Right atrium auricular region (tissue), 2 donors: Measurements from ENCODE around the gene ABCC10. TPM values are rescaled to one million over a fixed set of nuclear protein-coding genes. Genes with fewer than 3 reads are reported as not detected.
"Not testable (repeated sequence)": the region's sequence is repeated elsewhere in the genome, so short reads cannot be mapped to it uniquely, and the experiment has no call there.

Source experiments
- DNase-seq: peaks from one replicate; pipeline ENCODE4 v3.0.0-alpha.2; 2019; ENCODE audit warnings: low spot score
- H3K27ac ChIP-seq, 2 donors: fragments of 200-600 bp; sonication (generic); 1 replicate in 1 of 2; 2 replicates in 1 of 2; pipeline ENCODE4 v1.5.1; 2016 to 2019
- H3K27me3 ChIP-seq, 2 donors: fragments of 200-600 bp; sonication (generic); one replicate each; pipeline versions ENCODE4 v1.5.1 to v1.6.0; 2017 to 2019
- H3K36me3 ChIP-seq: fragments of 200-600 bp; sonication (generic); one replicate; pipeline ENCODE4 v1.5.1; 2016
- H3K4me1 ChIP-seq, 2 donors: fragments of 200-600 bp; sonication (generic); one replicate each; pipeline versions ENCODE4 v1.5.1 to v1.6.0; 2017 to 2019
- H3K4me3 ChIP-seq, 2 donors: fragments of 200-600 bp; sonication (generic); 1 replicate in 1 of 2; 2 replicates in 1 of 2; pipeline ENCODE4 v1.5.1; 2017 to 2019; ENCODE audit warnings: mild to moderate bottlenecking in 1 of 2, moderate library complexity in 1 of 2
- H3K9me3 ChIP-seq, 2 donors: fragments of 200-600 bp; sonication (generic); one replicate each; pipeline ENCODE4 v1.5.1; 2019
- microRNA-seq, 2 donors: library from miRNA; unstranded; fragments of <30 nt; microRNA quantifications; one replicate each; pipeline ENCODE4, GENCODE V29; 2016 to 2017; ENCODE audit warnings: borderline number of aligned reads in 2 of 2, borderline replicate concordance in 1 of 2
- total RNA-seq, 2 donors: library from RNA; depleted of rRNA; stranded (reverse); fragments of >200 nt; gene quantifications; one replicate each; pipeline ENCODE4 v1.1.0, GENCODE V29; 2016
- TF ChIP-seq, protein P1 (sequence below), 2 donors: fragments of 200-600 bp; sonication (generic); IDR thresholded peaks; one replicate each; pipeline ENCODE4 v1.5.1; 2019; ENCODE audit warnings: antibody characterized with exemption in 2 of 2

Gene ABCC10
- total RNA-seq, 2 donors from 2014 or later, result 7.1 to 7.8 TPM

DNA sequence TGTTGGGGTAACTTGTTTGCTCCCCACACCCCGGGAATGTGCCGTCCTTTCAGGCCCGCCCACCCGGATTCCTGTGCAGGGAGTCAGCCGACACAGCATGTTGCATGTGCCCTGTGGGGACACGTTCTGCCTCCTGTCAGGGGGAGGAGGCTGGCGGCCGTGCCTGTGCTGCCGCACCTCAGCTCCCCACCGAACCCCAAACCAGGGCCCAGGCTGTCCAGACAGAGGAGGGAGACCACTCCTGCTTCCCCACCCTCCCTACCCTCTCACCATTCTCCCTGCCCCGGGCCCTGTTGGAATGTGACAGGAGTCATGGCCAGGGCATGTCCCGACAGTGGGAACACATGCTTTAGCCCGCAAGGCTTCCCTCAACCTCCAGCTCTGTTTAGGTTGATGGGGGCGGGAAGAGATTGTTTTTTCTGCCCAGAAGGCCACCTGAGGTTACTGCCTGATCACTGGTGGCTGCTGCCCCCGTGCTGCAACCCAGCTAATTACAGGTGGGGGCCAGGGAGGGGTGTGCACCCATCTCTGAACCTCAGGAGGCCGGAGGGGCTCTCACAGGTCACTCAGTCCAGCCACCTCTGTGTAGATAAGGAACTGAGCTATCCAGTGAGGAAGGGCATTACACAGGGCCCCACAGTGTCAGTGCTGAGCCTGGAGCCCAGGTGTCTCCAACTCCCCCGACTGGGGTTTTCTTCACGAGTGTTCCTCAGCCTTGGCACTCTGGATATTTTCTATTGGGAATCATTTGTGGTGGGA, 69.2 kb downstream of the ABCC10 start:
- Histone ChIP-seq H3K9me3 (no peaks in the 10 kb centered on the region), H3K4me1 (peaks cover 0 to 52% of the 10 kb centered on the region in 2 donors), H3K4me3 (no peak overlapping the region), H3K27me3 (no peaks in the 10 kb centered on the region), H3K27ac (no peak overlapping the region), H3K36me3 (peaks cover 37% of the 10 kb centered on the region)
- DNase-seq, result no peak
- TF ChIP-seq, protein P1, sequence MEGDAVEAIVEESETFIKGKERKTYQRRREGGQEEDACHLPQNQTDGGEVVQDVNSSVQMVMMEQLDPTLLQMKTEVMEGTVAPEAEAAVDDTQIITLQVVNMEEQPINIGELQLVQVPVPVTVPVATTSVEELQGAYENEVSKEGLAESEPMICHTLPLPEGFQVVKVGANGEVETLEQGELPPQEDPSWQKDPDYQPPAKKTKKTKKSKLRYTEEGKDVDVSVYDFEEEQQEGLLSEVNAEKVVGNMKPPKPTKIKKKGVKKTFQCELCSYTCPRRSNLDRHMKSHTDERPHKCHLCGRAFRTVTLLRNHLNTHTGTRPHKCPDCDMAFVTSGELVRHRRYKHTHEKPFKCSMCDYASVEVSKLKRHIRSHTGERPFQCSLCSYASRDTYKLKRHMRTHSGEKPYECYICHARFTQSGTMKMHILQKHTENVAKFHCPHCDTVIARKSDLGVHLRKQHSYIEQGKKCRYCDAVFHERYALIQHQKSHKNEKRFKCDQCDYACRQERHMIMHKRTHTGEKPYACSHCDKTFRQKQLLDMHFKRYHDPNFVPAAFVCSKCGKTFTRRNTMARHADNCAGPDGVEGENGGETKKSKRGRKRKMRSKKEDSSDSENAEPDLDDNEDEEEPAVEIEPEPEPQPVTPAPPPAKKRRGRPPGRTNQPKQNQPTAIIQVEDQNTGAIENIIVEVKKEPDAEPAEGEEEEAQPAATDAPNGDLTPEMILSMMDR (IDR thresholded peaks at IDR 0.05), result peak in 1 of 2 donors; percentile 73

DNA sequence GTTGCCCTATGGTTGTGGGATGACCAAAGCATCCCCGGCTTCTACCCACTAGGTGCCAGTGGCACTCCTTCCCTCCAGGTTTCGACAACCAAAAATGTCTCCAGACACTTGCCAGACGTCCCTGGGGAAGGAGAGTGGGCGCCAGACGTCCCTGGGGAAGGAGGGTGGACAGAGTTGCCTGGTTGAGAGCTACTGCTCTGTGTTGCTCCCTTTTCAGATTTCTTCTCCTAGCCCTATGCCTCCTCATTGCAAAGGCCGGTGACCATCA, 69.7 kb downstream of the ABCC10 start:
- TF ChIP-seq, protein P1 (IDR thresholded peaks at IDR 0.05), result no peak
- H3K27me3 ChIP-seq, result no peaks in the 10 kb centered on the region
- H3K4me3 ChIP-seq, result no peak overlapping the region
- peaks cover 38% of the 10 kb centered on the region for H3K36me3 ChIP-seq
- no peak overlapping the region for H3K27ac ChIP-seq
- no peaks in the 10 kb centered on the region for H3K9me3 ChIP-seq
- peaks cover 0 to 52% of the 10 kb centered on the region in 2 donors for H3K4me1 ChIP-seq
- no peak for DNase-seq

DNA sequence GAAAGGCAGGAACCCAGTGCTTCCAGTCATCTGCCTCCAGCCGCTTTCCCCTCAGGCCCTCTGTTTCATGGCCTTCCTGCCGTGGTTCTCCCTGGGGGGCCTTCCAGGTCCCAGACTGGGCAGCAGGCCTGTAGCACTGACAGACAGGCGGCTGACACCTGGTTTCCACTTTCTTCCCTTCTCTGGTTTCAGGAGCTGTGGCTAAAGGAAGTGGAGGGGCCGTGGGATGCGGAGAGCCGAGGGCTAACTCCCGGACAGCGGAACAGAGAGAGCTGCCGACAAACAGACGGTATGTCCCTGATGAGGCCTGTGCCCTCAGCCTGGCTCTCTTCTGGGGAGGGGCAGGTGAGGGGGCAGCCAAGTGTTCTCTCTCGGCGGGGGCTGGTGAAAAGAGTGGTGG, 70.3 kb downstream of the ABCC10 start:
- TF ChIP-seq, protein P1 (IDR thresholded peaks at IDR 0.05), result no peak
- H3K27me3 ChIP-seq, result no peaks in the 10 kb centered on the region
- no peak overlapping the region for H3K4me3 ChIP-seq
- H3K27ac ChIP-seq, result no peak overlapping the region
- H3K36me3 ChIP-seq, result peaks cover 44% of the 10 kb centered on the region
- DNase-seq, result no peak
- H3K9me3 ChIP-seq, result no peaks in the 10 kb centered on the region
- H3K4me1 ChIP-seq, result peaks cover 0 to 52% of the 10 kb centered on the region in 2 donors

DNA sequence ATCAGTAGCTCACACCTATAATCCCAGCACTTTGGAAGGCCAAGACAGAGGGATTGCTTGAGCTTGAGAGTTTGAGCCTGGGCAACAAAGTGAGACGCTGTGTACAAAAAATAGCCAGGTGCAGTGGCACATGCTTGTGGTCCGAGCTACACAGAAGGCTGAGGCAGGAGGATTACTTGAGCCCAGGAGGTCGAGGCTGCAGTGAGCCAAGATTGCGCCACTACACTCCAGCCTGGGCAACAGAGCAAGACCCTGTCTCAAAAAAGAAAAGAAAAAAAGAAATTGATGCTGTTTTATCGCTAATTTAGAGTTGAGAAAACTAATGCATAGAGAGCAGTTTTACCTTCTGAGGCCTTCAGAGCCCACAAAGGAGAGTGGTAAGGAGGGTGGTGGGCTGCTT, 71.0 kb downstream of the ABCC10 start:
- H3K36me3 ChIP-seq, result peaks cover 50% of the 10 kb centered on the region

DNA sequence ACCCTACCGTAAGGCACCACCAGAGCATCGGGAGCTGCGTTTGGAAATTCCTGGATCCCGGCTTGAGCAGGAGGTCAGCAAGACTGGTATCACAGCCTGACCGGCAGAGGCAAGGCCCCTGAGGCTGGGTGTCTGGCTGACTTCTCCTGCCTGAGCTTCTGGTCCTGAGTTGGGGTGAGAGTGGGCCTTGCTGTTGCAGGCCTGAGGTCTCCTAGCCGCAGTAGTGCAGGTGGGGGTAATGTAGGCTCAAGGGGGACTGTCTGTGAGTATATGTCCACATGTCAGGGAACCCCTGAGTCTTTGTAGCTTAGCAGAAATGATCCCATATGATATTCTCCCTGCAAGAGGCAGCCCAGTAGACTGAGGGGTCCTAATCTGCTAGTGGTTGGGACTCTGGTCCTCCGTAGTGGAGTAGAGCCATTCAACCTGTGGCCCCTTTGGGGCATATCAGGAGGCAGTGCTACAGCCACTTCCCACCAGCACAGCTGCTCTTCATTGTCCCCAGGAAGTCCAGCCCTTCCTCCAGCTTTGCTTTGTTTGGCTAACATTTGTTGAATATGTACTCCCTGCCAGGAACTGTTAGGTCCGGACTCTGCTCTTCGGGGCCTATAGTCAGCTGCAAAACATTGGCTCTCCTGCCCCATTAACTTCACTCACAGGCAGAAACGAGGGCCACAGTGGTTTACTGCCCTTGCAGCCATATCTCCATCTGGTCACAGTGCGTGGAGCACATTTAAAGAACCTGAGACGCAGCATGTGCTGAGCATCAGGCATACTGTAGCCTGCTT, 71.9 kb downstream of the ABCC10 start:
- H3K9me3 ChIP-seq, result no peaks in the 10 kb centered on the region
- peaks cover 57% of the 10 kb centered on the region for H3K36me3 ChIP-seq
- no peaks in the 10 kb centered on the region for H3K27me3 ChIP-seq
- H3K27ac ChIP-seq, result peak overlapping the region in 1 of 2 donors; percentile 15
- no peak for DNase-seq
- H3K4me3 ChIP-seq, result no peak overlapping the region
- H3K4me1 ChIP-seq, result peaks cover 0 to 52% of the 10 kb centered on the region in 2 donors
- TF ChIP-seq, protein P1 (IDR thresholded peaks at IDR 0.05), result no peak

More for the DNA sequence above, 71.0 kb downstream of the ABCC10 start:
- not testable (repeated sequence) for DNase-seq, H3K27ac ChIP-seq, H3K27me3 ChIP-seq, H3K4me3 ChIP-seq, H3K9me3 ChIP-seq
- H3K4me1 ChIP-seq, result peaks cover 0 to 52% of the 10 kb centered on the region in 2 donors

Small RNA genes within 50 kb of the gene (microRNA-seq; reads per million reads assigned to microRNA genes)
- gene MIR6780B, result 0 to 0.71 reads per million in 2 donors

Other genes with a start within 250 kb of the ABCC10 start
- gene CUL9, start 245.3 kb upstream of the ABCC10 start, total RNA-seq, result 10 to 100 TPM; 11.0 to 16.8 TPM
- 10 to 100 TPM; 38.4 to 63.9 TPM for gene DNPH1, start 198.1 kb upstream of the ABCC10 start, total RNA-seq
- under 1 TPM; 0.12 to 0.15 TPM for gene TTBK1, start 184.1 kb upstream of the ABCC10 start, total RNA-seq
- not detected for gene SLC22A7, start 129.3 kb upstream of the ABCC10 start, total RNA-seq
- 1 to 10 TPM in 1 of 2 donors, not detected in 1; 1.5 TPM for gene CRIP3, start 118.7 kb upstream of the ABCC10 start, total RNA-seq
- gene ZNF318, start 57.9 kb upstream of the ABCC10 start, total RNA-seq, result 10 to 100 TPM; 10.1 to 11.3 TPM
- gene DLK2, start 28.0 kb downstream of the ABCC10 start, total RNA-seq, result 1 to 10 TPM in 1 of 2 donors, not detected in 1; 1.3 TPM
- gene TJAP1, start 50.0 kb downstream of the ABCC10 start, total RNA-seq, result 10 to 100 TPM; 15.8 to 22.0 TPM
- gene LRRC73, start 82.8 kb downstream of the ABCC10 start, total RNA-seq, result under 1 TPM; 0.41 to 0.90 TPM
- gene YIPF3, start 89.4 kb downstream of the ABCC10 start, total RNA-seq, result 100 to 1,000 TPM in 1 of 2 donors, 10 to 100 TPM in 1; 84.0 to 103 TPM
- gene POLR1C, start 89.5 kb downstream of the ABCC10 start, total RNA-seq, result 10 to 100 TPM; 13.5 to 13.9 TPM
- 10 to 100 TPM in 1 of 2 donors, 1 to 10 TPM in 1; 8.8 to 11.8 TPM for gene XPO5, start 148.5 kb downstream of the ABCC10 start, total RNA-seq
- 1 to 10 TPM; 5.5 to 6.2 TPM for gene POLH, start 148.6 kb downstream of the ABCC10 start, total RNA-seq
- gene GTPBP2, start 201.7 kb downstream of the ABCC10 start, total RNA-seq, result 10 to 100 TPM; 15.7 to 20.7 TPM
- 10 to 100 TPM; 22.8 to 28.2 TPM for gene MAD2L1BP, start 208.3 kb downstream of the ABCC10 start, total RNA-seq
- under 1 TPM in 1 of 2 donors, not detected in 1; 0.12 TPM for gene RSPH9, start 217.5 kb downstream of the ABCC10 start, total RNA-seq